GM19328 (cell line): Measurements from ENCODE around the gene KIF5C.
"Not testable (repeated sequence)": the region's sequence is repeated elsewhere in the genome, so short reads cannot be mapped to it uniquely, and the experiment has no call there.

ENCODE experiments used
- ATAC-seq: cut with Tn5 transposase; IDR thresholded peaks from one replicate; pipeline ENCODE4 v1.9.1; 2021; ENCODE audit warnings: mild to moderate bottlenecking, moderate library complexity; ENCODE audit not compliant: unreplicated experiment

The KIF5C gene

GRCh38 chr2:148959745-148960144, 84.7 kb downstream of the KIF5C start:
- no peak for ATAC-seq

DNA sequence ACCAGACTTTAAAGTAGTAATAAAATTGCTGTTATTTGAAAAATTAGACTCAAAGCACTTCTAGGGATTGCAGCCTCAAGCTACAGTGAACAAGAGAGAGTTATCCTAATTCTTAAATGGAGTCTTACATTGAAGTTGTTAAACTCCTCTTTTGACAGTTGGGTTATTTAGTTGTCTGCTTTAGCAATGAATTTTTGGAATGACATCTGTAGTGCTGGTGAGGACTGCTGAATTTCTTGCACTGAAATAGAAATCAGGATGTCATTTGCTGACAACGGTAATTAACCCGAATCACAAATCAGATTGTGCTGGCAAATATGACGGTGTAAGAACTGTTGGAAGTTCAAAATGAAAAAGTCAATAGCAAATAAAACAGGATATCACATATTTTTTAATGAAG, 85.5 kb downstream of the KIF5C start:
- no peak for ATAC-seq

DNA sequence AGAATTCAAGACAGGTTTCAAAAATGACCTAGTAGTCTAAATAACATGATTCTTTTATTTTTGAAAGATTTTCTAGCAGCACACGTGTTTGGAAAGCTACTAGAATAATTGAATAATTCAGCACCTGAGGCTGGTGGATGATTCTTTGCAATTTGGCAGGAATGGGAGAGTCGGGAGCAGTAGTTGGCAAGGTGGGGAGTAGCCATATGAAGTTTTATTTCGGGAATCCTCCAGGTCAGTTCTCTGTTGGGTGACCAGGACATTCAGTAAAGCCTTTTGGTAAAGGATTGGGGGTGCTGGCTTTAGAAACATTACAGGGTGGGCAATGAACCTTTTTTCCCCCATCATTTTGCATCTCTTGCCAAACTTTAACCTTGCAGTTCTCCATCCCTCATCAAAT, 88.4 kb downstream of the KIF5C start:
- ATAC-seq: no peak

- ATAC-seq: no peak
Measured at GRCh38 chr2:148965623-148966437, 90.8 kb downstream of the KIF5C start.

DNA sequence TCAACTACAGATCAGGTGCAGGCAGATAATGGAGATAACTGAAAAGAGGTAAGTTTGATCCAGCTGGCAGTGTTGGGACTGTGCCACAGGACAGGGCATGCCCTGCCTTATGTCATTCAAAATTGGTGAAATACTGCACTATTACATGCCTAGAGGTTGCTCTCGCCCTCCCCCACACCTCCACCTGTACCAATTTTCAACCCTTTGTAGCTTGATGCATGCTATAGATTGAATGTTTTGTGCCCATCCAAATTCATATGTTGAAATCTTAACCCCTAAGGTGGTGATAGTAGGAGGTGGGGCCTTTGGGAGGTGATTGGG, 91.4 kb downstream of the KIF5C start:
- ATAC-seq: no peak

DNA sequence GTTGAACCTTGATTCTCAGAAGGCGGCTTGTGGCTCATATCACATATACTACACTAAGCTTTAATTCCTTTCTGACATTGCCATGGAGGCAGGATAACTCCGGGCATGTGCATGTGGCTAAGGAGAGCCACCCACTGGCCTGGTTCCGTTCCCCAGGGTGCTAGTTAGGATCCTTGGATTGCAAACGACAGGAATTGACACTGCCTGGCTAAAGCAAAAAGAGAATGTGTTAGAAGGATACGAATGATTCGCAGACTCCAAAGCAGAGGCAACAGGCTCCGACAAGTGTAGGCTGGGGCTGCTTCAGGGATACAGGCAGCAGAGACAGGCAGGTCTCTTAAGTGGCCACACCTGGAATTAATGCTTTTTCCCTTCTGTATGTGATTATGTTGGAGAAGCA, 92.0 kb downstream of the KIF5C start:
- no peak for ATAC-seq

GRCh38 chr2:148967578-148967977, 92.6 kb downstream of the KIF5C start:
- ATAC-seq: no peak

GRCh38 chr2:148968301-148968700, 93.3 kb downstream of the KIF5C start:
- no peak for ATAC-seq

DNA sequence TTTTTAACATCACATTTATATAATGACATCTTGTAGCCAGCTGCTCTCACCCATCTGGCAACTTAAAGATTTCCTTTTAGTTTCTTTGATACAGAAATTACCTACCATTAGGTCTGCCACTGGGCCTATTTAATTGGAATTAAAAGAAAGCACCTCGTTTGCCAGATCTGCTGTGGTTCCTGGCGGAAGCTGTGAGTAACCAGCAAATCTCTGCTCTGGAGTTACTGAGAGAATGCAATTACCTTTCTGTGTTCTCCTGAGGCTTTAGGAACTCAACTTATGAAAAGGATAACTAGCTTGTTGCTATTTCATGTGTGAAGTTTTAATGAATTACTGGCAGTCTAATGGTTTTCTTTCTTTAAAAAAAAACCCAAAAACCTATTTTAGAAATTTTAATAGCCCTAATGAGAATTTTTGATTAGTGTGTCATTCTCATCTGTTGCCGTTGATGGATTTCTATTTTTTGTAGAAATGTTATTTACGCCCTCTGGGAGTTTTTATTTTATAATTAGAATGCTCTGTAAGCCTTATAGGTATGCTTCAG, 93.8 kb downstream of the KIF5C start:
- ATAC-seq: no peak

DNA sequence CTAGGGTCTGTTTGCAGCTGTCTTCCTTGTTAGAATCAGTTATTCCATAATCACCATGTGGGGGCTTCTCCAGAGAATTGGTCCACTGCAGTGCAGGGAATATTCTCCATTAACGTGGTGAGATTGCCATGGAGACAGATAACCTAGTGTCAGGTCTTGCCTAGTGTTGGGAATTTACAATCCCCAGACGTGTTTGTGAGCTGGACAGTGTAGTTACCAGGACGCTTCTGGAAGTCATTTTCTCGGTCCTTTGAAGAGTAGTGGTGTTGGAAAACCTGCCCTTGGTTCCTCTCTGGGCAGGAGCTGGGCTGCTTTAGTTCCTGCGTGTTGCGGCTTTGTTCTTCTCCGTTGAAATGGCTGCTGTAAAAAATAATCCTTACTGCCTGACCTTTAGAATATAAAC, 94.6 kb downstream of the KIF5C start:
- no peak for ATAC-seq

- ATAC-seq: no peak
Measured at GRCh38 chr2:148970385-148970784, 95.4 kb downstream of the KIF5C start.

GRCh38 chr2:148971547-148971946, 96.5 kb downstream of the KIF5C start:
- ATAC-seq: peak; percentile 86

DNA sequence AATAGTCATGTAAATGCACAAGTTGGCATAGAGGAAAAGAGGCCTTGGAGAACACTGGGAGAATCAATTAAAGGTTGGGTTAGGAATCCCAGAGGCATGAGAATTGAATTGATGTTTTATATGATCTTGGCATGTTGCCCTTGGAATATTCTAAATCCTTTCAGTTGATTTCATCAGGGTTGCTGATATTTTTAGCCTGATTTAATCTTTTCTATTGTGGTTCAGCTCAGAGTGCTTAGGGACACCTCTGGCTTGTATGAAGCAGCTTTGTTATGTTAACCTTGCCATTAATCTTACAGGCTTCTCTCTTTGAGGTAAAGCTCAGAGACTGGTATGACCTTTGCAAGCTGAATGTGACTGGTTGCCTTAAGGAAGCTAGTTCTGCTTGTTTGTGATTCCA, 99.1 kb downstream of the KIF5C start:
- no peak for ATAC-seq

DNA sequence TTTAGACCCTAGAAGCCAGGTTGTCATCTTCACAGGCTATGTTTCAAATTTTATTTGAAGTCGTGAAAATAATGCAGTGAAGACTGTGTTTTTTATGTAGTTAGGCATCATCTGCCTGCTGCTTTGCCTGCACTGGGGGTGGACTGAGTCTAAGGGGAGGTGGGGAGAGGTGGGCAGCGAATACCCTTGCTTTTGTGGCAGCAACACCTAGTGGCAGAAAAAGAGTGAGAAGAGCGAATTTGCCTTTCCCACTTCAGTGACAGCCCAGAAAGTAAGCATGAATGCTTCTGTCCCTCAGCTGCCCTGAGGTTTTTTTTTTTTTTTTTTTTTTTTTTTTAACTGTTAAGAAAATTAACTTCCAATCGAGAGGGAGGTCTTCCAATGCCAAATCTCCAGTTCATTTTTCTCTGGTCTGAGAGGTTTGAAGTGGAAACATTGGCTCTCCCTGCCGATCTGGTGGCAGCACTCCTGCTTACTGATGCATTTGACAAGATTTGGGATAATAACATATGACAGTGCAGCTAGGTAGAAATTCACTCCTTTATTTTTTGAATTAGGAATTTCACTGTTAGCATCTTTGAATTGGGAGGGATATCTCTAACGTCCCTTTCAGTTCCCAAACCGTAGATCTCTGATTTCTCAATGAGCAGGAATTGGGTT, 103.1 kb downstream of the KIF5C start:
- no peak for ATAC-seq

DNA sequence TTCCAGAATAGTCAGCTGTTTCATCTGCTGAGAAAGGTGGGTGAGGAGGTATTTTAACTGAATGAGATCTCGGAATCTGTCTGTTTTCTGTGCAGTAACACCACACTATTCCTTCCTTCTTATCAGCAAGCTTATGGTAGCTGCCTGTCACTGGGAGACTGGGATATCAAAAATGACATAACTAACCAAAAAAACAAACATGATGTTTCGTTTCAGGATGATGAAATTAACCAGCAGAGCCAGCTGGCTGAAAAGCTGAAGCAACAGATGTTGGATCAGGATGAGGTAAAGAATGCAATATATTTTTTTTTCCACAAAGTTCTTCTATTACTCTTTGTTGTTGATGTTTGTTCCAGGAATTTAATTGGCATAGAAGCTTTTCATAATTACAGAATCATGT, 103.7 kb downstream of the KIF5C start:
- ATAC-seq: no peak

- ATAC-seq: no peak
Measured at GRCh38 chr2:148979164-148979918, 104.3 kb downstream of the KIF5C start.

DNA sequence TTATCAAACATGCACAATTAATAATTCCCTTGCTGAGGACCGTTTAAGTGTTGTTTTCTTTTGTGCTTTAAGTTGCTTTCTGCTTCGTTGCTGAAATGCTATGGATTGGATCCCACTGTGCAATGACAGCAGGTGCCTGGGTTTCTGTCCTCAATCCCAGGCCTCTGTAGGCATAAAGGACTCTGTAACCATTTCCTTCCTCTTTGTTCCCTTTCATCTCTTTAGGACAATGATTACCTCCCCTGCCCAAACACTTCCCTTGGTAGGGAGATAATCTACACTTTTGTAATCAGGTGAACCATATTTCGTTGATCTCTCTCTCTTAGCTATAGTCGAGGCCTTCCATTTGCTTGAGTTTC, 104.9 kb downstream of the KIF5C start:
- ATAC-seq: no peak

- not testable (repeated sequence) for ATAC-seq
Measured at GRCh38 chr2:148980496-148980895, 105.5 kb downstream of the KIF5C start.

DNA sequence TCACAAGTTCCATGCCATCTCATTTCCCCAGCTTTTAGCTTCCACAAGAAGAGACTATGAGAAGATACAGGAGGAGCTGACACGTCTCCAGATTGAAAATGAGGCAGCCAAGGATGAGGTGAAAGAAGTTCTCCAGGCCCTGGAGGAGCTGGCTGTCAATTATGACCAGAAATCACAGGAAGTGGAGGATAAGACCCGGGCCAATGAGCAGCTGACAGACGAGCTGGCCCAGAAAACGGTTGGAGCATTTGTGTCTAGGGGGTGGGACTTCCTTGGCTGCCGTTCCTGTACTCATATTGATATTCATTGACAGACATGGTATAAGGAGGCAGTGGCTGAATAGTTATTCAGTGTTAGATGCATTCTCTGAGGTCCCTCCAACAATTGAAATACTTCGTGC, 106.3 kb downstream of the KIF5C start:
- ATAC-seq: no peak

- no peak for ATAC-seq
Measured at GRCh38 chr2:148981781-148982180, 106.8 kb downstream of the KIF5C start.

GRCh38 chr2:148982282-148982681, 107.3 kb downstream of the KIF5C start:
- no peak for ATAC-seq

- ATAC-seq: no peak
Measured at GRCh38 chr2:148983896-148984295, 108.9 kb downstream of the KIF5C start.
